ENCODE results near the gene PIP.

GRCh38 chr7:143183024-143183423, 51.1 kb downstream of the PIP start, which contains the start of gene TAS2R39:
- no peak for TF ChIP-seq CTCF (IDR thresholded peaks at IDR 0.05 in 2 of 3, conservative IDR thresholded peaks at IDR 0.05 in 1 of 3; ENCODE audit: borderline replicate concordance in 1 of 3, insufficient read depth in 1 of 3, low read depth in 2 of 3, low read length in 2 of 3)
- TF ChIP-seq POLR2A (IDR thresholded peaks at IDR 0.05; ENCODE audit: borderline replicate concordance, extremely low read depth, insufficient read depth, insufficient read length): no peak
- TF ChIP-seq ZFX (IDR thresholded peaks at IDR 0.05): no peak
- TF ChIP-seq POLR2AphosphoS5 (IDR thresholded peaks at IDR 0.05; ENCODE audit: low read depth, low read length): no peak
- TF ChIP-seq CEBPB (IDR thresholded peaks at IDR 0.05; ENCODE audit: low read depth): no peak
- no peak for TF ChIP-seq TCF7L2 (IDR thresholded peaks at IDR 0.05; ENCODE audit: borderline replicate concordance, extremely low read depth, insufficient read depth, insufficient read length)
- no peak for TF ChIP-seq ZBTB33 (IDR thresholded peaks at IDR 0.05; ENCODE audit: extremely low read depth, insufficient replicate concordance, low read length)
- no peak for TF ChIP-seq SRF (IDR thresholded peaks at IDR 0.05; ENCODE audit: low read depth)
- TF ChIP-seq SIN3A (IDR thresholded peaks at IDR 0.05; ENCODE audit: low read depth): no peak
- no peak for TF ChIP-seq REST (IDR thresholded peaks at IDR 0.05; ENCODE audit: low read depth)

Data from HCT116 (cell line).